ENCODE results near the gene RBMS1.

The RBMS1 gene

DNA sequence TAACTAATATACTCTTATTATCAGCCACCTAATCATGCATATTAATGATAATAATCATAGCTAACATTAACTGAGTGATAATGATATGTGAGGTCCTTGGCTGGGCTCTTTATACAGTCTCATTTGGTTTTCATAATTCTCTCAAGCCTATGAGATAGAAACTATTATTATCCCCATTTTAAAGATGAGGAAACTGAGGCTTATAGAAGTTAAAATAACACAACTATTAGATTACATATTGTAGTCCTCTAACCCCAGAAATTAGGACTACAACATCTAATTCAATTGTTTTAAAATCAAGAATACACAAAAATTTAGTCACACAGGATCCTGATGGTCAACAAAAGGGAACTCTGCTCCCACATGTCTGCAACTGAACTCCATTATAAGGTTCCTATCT lies 209.9 kb downstream of the RBMS1 start:
- DNase-seq (ENCODE audit: low spot score): no peak
- TF ChIP-seq CTCF (IDR thresholded peaks at IDR 0.05; ENCODE audit: extremely low read depth, missing control alignments): no peak

GRCh38 chr2:160282063-160282580 lies 211.5 kb downstream of the RBMS1 start:
- TF ChIP-seq CTCF (IDR thresholded peaks at IDR 0.05; ENCODE audit: extremely low read depth, missing control alignments): no peak
- no peak for DNase-seq (ENCODE audit: low spot score)

DNA sequence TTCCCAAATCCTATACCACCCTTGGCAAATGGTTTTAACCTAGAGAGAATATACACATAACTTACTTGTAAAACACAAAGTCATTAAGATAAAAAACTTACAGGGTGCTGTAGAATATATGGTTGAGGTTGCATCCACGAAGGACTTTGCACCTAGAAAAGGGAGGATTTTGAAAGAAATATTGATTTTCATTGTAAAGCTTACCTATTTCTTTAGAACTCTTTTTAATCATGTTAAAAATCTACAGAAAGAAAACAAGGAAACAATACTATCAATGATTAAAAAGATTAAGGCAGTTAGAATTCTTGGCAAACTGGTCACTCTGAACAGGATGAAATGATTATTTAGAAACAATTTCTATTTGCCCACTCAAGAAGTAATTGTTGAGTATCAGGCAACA lies 212.4 kb downstream of the RBMS1 start:
- TF ChIP-seq CTCF (IDR thresholded peaks at IDR 0.05; ENCODE audit: extremely low read depth, missing control alignments): no peak

DNA sequence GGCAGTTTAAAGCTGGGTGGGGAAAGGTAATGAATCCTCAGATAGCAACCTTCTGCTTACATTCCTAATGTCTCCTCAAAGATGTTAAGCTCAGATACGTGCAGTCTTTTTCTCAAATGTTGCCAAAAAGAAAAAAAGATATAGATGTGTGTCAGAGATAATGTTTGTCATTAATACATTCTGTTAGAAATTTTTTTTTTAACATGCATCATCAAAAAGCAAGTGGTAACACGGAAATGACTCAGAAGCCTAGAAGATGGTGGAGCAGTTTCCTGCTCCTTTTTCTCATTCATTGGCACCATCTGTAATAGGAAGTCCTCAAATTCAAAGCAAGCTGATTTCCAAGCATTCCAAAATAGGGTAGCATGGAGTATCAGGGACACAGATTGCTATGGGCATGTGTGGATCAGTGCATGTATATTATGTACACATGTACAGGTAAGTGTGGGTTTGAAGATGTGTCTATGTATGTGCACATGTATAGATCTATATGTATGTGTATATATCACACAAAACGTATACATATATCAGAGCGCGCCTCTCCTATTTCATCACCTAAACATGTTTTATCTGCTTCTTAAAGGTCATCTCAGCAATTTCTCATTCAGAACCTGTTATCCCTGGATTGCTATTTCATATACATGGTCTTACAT lies 213.7 kb downstream of the RBMS1 start:
- DNase-seq (ENCODE audit: low spot score): no peak
- TF ChIP-seq CTCF (IDR thresholded peaks at IDR 0.05; ENCODE audit: extremely low read depth, missing control alignments): no peak

More for the DNA sequence above, 212.4 kb downstream of the RBMS1 start:
- DNase-seq (ENCODE audit: low spot score): no peak

- TF ChIP-seq CTCF (IDR thresholded peaks at IDR 0.05; ENCODE audit: extremely low read depth, missing control alignments): no peak
- no peak for DNase-seq (ENCODE audit: low spot score)
Observed at GRCh38 chr2:160278879-160279177, 214.8 kb downstream of the RBMS1 start.

GRCh38 chr2:160278101-160278878 lies 215.3 kb downstream of the RBMS1 start:
- DNase-seq (ENCODE audit: low spot score): no peak
- TF ChIP-seq CTCF (IDR thresholded peaks at IDR 0.05; ENCODE audit: extremely low read depth, missing control alignments): no peak

DNA sequence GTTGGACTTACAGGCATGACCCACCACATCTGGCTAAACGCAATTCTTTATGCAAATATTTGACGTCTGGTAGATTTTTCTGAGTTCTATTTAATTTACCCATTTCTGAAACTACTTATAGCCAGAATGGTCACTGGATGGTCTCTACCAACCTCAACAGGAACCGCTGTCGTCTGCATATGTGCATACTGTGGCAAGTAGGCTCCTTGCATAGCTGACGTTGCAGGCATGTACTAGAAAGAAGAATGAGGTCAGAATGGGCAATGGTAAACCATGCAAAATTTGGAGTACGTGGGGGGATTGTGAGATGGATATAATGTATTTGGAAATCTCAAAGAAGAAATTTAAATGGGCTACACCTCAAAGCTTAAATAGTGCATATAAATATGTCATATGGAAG lies 216.5 kb downstream of the RBMS1 start:
- DNase-seq (ENCODE audit: low spot score): no peak
- TF ChIP-seq CTCF (IDR thresholded peaks at IDR 0.05; ENCODE audit: extremely low read depth, missing control alignments): no peak
